AG10803 (cell line): ENCODE measurements around the gene SETSIP.

Experiments
- DNase-seq: peaks from one replicate; pipeline ENCODE4 v3.0.0; 2010; ENCODE audit warnings: low read depth
- H3K4me3 ChIP-seq: 2 replicates; pipeline ENCODE4 v1.5.1; 2011; ENCODE audit warnings: mild to moderate bottlenecking, low read length, control low read depth
- TF ChIP-seq, protein P1 (sequence below): conservative IDR thresholded peaks from 2 replicates; pipeline ENCODE4 v1.5.1; 2011; ENCODE audit warnings: mild to moderate bottlenecking, low read length, control low read depth, inconsistent platforms

The SETSIP gene

GRCh38 chr1:92095874-92096273, 20.7 kb upstream of the SETSIP start:
- TF ChIP-seq, protein P1, sequence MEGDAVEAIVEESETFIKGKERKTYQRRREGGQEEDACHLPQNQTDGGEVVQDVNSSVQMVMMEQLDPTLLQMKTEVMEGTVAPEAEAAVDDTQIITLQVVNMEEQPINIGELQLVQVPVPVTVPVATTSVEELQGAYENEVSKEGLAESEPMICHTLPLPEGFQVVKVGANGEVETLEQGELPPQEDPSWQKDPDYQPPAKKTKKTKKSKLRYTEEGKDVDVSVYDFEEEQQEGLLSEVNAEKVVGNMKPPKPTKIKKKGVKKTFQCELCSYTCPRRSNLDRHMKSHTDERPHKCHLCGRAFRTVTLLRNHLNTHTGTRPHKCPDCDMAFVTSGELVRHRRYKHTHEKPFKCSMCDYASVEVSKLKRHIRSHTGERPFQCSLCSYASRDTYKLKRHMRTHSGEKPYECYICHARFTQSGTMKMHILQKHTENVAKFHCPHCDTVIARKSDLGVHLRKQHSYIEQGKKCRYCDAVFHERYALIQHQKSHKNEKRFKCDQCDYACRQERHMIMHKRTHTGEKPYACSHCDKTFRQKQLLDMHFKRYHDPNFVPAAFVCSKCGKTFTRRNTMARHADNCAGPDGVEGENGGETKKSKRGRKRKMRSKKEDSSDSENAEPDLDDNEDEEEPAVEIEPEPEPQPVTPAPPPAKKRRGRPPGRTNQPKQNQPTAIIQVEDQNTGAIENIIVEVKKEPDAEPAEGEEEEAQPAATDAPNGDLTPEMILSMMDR: no peak
- DNase-seq: no peak
- H3K4me3 ChIP-seq: no peak overlapping the region

- H3K4me3 ChIP-seq: no peak overlapping the region
- TF ChIP-seq, protein P1: no peak
- no peak for DNase-seq
Measured at GRCh38 chr1:92094595-92094994, 19.4 kb upstream of the SETSIP start.

GRCh38 chr1:92094090-92094489, 18.9 kb upstream of the SETSIP start:
- no peak overlapping the region for H3K4me3 ChIP-seq
- DNase-seq: no peak
- TF ChIP-seq, protein P1: no peak

DNA sequence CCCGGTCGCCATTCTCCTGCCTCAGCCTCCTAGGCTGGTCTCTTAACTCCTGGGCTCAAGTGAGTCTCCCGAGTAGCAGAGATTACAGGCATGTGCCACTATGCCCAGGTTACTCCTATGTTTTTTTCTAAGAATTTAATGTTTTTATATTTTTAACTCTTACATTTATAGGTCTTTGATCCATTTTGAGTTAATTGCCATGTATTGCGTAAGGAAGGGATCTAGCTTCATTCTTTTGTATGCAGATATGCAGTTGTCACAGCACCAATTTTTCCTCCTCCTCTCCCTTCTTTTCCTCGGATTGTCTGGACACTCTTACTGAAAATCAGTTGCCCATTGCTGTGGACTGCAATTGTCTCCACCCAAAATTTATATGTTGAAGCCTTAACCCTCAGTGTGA, 16.4 kb upstream of the SETSIP start:
- H3K4me3 ChIP-seq: no peak overlapping the region
- TF ChIP-seq, protein P1: no peak
- DNase-seq: no peak

GRCh38 chr1:92087542-92087941, 12.3 kb upstream of the SETSIP start:
- TF ChIP-seq, protein P1: no peak
- no peak for DNase-seq
- H3K4me3 ChIP-seq: no peak overlapping the region

- H3K4me3 ChIP-seq: no peak overlapping the region
- TF ChIP-seq, protein P1: no peak
- no peak for DNase-seq
Measured at GRCh38 chr1:92085727-92086126, 10.5 kb upstream of the SETSIP start.

GRCh38 chr1:92084651-92085050, 9.4 kb upstream of the SETSIP start:
- no peak overlapping the region for H3K4me3 ChIP-seq
- DNase-seq: no peak
- TF ChIP-seq, protein P1: no peak
